ACHN (cell line): ENCODE measurements around the gene KIF14.

Experiments
- DNase-seq: peaks from one replicate; pipeline ENCODE4 v3.0.0-alpha.2; 2015
- in situ Hi-C: cut with HindIII; loops from 2 replicates; pipeline ENCODE4 v1.10.0; 2017; ENCODE audit warnings: low sequenced_read_pairs, low pct_ligation_motif_present, low pct_unique_long_range_greater_than_20kb

Gene KIF14

GRCh38 chr1:200512191-200512590 is 108.4 kb downstream of the KIF14 start:
- peak; percentile 75 for DNase-seq
- in situ Hi-C loops: no loop called here

DNA sequence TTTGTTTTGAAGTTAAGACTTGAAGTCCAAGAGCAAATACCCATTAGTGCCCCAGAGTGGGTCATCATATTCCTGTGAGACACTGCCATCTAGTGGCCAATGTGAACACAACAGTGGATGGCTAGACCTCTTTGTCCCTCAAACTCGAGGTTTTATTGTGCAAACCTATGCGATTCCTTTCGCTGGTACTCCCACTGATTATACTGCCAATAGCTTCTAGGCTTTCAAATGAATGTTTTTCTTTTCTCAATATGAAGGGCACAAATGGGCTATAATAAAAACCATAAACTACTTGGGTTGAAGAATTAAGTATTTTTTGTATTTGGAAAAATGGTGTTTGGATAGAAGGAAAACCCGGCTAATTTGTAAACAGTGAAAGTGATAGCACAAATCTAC is 110.3 kb downstream of the KIF14 start:
- in situ Hi-C loops: no loop called here
- peak; percentile 83 for DNase-seq

GRCh38 chr1:200506471-200506870 is 114.1 kb downstream of the KIF14 start:
- in situ Hi-C loops: no loop called here
- no peak for DNase-seq

GRCh38 chr1:200505257-200505656 is 115.3 kb downstream of the KIF14 start:
- in situ Hi-C loops: no loop called here
- no peak for DNase-seq
